K562 (cell line): Measurements from ENCODE around the gene LINGO3. TPM values are rescaled to one million over a fixed set of nuclear protein-coding genes. Genes with fewer than 3 reads are reported as not detected.

Source experiments
- CREM ChIP-seq: IDR thresholded peaks from 2 replicates; pipeline ENCODE4 v1.6.1; 2014; ENCODE audit warnings: antibody characterized with exemption, low read depth
- DNMT1 ChIP-seq: fragments of 450-650 bp; IDR thresholded peaks from 2 replicates; pipeline ENCODE4 v1.6.1; 2016; ENCODE audit warnings: antibody characterized with exemption, mild to moderate bottlenecking
- ERF ChIP-seq: fragments of 450-650 bp; formaldehyde crosslinking; IDR thresholded peaks from 2 replicates; pipeline ENCODE4 v1.4.0; 2020; ENCODE audit warnings: mild to moderate bottlenecking, mixed read lengths
- GABPB1 ChIP-seq: sonication (generic); formaldehyde crosslinking; IDR thresholded peaks from 2 replicates; pipeline ENCODE4 v1.8.0; 2022; ENCODE audit warnings: mild to moderate bottlenecking, missing genetic modification reagents
- HDGF ChIP-seq: fragments of 450-650 bp; IDR thresholded peaks from 2 replicates; pipeline ENCODE4 v1.6.1; 2016
- HMG20B ChIP-seq: fragments of 250-450 bp; sonication (Bioruptor Pico); IDR thresholded peaks from 2 replicates; pipeline ENCODE4 v1.5.0; 2021; ENCODE audit warnings: mild to moderate bottlenecking
- ILF3 ChIP-seq: fragments of 450-650 bp; IDR thresholded peaks from 2 replicates; pipeline ENCODE4 v1.6.1; 2018; ENCODE audit warnings: antibody characterized with exemption, mild to moderate bottlenecking, moderate library complexity, borderline replicate concordance
- MBD2 ChIP-seq: sonication (generic); IDR thresholded peaks from 2 replicates; pipeline ENCODE4 v1.6.1; 2016; ENCODE audit warnings: low read depth, borderline replicate concordance
- NCOA4 ChIP-seq: fragments of 450-650 bp; IDR thresholded peaks from 2 replicates; pipeline ENCODE4 v1.6.1; 2018; ENCODE audit warnings: mild to moderate bottlenecking; ENCODE audit not compliant: partially characterized antibody
- NCOA6 ChIP-seq: fragments of 450-650 bp; IDR thresholded peaks from 2 replicates; pipeline ENCODE4 v1.6.1; 2017; ENCODE audit warnings: mild to moderate bottlenecking
- PHF8 ChIP-seq: fragments of 200-600 bp; sonication (generic); IDR thresholded peaks from 2 replicates; pipeline ENCODE4 v1.6.1; 2012; ENCODE audit warnings: mixed run types, mild to moderate bottlenecking, inconsistent platforms, low read length, moderate library complexity, borderline replicate concordance
- PML ChIP-seq: IDR thresholded peaks from 2 replicates; pipeline ENCODE4 v1.6.1; 2012; ENCODE audit warnings: low read length, inconsistent platforms
- PYGO2 ChIP-seq: fragments of 450-650 bp; IDR thresholded peaks from 2 replicates; pipeline ENCODE4 v1.6.1; 2016; ENCODE audit warnings: mild to moderate bottlenecking, missing genetic modification characterization, moderate library complexity, missing compliant biosample characterization
- RBFOX2 ChIP-seq: fragments of 200-400 bp; formaldehyde crosslinking; IDR thresholded peaks from 2 replicates; pipeline ENCODE4 v1.6.1; 2017; ENCODE audit warnings: low read depth, mild to moderate bottlenecking, low read length, moderate library complexity
- RBM39 ChIP-seq: fragments of 200-400 bp; formaldehyde crosslinking; optimal IDR thresholded peaks from 2 replicates; pipeline ENCODE3; 2018; ENCODE audit warnings: low read depth, low read length
- SREBF1 ChIP-seq: fragments of 150-350 bp; IDR thresholded peaks from 2 replicates; pipeline ENCODE4 v1.6.1; 2014; ENCODE audit warnings: antibody characterized with exemption, low read depth, low read length, borderline replicate concordance
- SRF ChIP-seq, 2 experiments: fragments of 250-450, 450-650 bp in 1 of 2; sonication (Bioruptor Pico) in 1 of 2; sonication (generic) in 1 of 2; formaldehyde crosslinking; IDR thresholded peaks; 2 replicates each; pipeline versions ENCODE4 v1.5.0 to v1.5.1; 2020 to 2022; ENCODE audit warnings: mild to moderate bottlenecking in 1 of 2, missing genetic modification reagents in 1 of 2
- ZFP36 ChIP-seq: fragments of 150-350 bp; IDR thresholded peaks from 2 replicates; pipeline ENCODE4 v1.6.1; 2018; ENCODE audit warnings: low read length, low read depth; ENCODE audit not compliant: partially characterized antibody
- ZKSCAN8 ChIP-seq: fragments of 200-800 bp; sonication (Bioruptor generic); IDR thresholded peaks from 2 replicates; pipeline ENCODE4 v1.6.1; 2016; ENCODE audit warnings: missing genetic modification characterization, missing compliant biosample characterization
- ZNF197 ChIP-seq: fragments of 200-800 bp; sonication (Bioruptor generic); IDR thresholded peaks from 2 replicates; pipeline ENCODE4 v1.6.1; 2016; ENCODE audit warnings: low read depth, missing genetic modification characterization, missing compliant biosample characterization
- ZSCAN29 ChIP-seq: fragments of 450-650 bp; IDR thresholded peaks from 2 replicates; pipeline ENCODE4 v1.6.1; 2017
- polyA plus RNA-seq, 8 experiments: library from polyadenylated mRNA; depleted of rRNA in 4 of 8; stranded (reverse) in 5 of 8; unstranded in 3 of 8; fragments of >200 nt; fragmentation: Nextera tagmentation in 2 of 8; fragmentation: Illumina TruSeq in 1 of 8; extraction: Ambion mirVana in 2 of 8; extraction: Trizol in 1 of 8; gene quantifications; 2 replicates each; pipeline versions ENCODE4 v1.2.1 to v1.2.3, GENCODE V29; 2011 to 2014; ENCODE audit warnings: inconsistent platforms in 1 of 8, missing spikeins in 1 of 8
- total RNA-seq, 7 experiments: library from RNA; depleted of rRNA in 6 of 7; stranded (reverse); fragments of >200 nt in 6 of 7; fragmentation: Illumina TruSeq in 2 of 7; extraction: Trizol in 2 of 7; gene quantifications; 2 replicates each; pipeline versions ENCODE4 v1.2.1 to v1.2.3, GENCODE V29; 2011 to 2021; ENCODE audit warnings: low replicate concordance in 1 of 7
- TF ChIP-seq, protein P1 (sequence below): fragments of 250-450 bp; sonication (Bioruptor Pico); IDR thresholded peaks from 2 replicates; pipeline ENCODE4 v1.4.0; 2020; ENCODE audit warnings: mild to moderate bottlenecking, moderate library complexity, borderline replicate concordance
- TF ChIP-seq, protein P2 (sequence below): sonication (generic); formaldehyde crosslinking; IDR thresholded peaks from 2 replicates; pipeline ENCODE4 v1.9.0; 2022; ENCODE audit warnings: mild to moderate bottlenecking, missing genetic modification reagents
- TF ChIP-seq, protein P3 (sequence below): fragments of 250-450 bp; sonication (Bioruptor Pico); IDR thresholded peaks from 2 replicates; pipeline ENCODE4 v1.8.0; 2022; ENCODE audit warnings: inconsistent platforms

The LINGO3 gene
- total and polyA plus RNA-seq, 9 of the 15 experiments (the other 6 are each of a cell fraction or from before 2014, with no cell fraction given), result 0.03 to 0.05 (median 0.03) TPM; not detected in 6

DNA sequence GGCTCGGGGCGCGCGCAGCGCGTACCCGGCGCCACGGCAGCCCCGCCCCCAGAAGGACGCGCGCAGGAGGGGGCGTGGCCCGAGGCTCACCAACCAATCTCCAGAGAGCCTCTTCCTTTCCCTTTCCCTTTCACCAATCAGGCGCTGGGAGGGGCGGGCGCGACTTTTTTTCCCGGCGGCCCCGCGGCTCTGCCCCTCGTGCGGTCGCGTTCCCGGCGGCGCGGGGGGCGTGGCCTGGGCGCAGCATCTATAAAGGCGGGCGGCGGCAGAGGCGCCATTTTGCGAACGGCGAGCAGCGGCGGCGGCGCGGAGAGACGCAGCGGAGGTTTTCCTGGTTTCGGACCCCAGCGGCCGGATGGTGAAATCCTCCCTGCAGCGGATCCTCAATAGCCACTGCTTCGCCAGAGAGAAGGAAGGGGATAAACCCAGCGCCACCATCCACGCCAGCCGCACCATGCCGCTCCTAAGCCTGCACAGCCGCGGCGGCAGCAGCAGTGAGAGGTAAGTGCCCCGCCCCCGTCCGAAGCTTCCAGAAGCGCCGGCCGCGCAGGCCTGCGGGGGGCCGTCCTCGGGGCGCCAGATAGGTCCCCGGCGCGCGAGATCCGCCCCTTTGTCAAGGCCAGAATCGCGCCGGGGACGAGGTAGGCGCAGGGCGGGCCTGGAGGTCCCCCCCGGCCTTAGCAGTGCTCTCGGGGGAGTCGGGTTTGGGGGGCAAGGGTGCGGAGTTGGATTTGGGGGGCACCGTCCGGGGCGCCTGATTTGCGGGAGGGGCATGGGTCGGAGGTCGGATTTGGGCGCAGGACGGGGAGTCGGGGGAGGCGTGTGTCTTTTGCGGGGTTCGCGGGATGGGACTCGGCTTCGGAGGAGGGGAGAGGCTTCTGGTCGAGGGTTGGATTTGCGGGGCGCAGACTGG, 38.5 kb downstream of the LINGO3 start (continued):
- TF ChIP-seq ZFP36, result no peak
- TF ChIP-seq RBM39, result no peak
- no peak; the same call in 1 of the 2 replicates for TF ChIP-seq ZKSCAN8
- no peak for TF ChIP-seq DNMT1
- no peak for TF ChIP-seq ZSCAN29
- TF ChIP-seq GABPB1 (CRISPR knock-in tag), result peak; percentile 45; the same call in 1 of the 2 replicates
- TF ChIP-seq HDGF, result 0 out of 2 replicates have a peak, but pooled peaks have one; percentile 45
- TF ChIP-seq, protein P1, sequence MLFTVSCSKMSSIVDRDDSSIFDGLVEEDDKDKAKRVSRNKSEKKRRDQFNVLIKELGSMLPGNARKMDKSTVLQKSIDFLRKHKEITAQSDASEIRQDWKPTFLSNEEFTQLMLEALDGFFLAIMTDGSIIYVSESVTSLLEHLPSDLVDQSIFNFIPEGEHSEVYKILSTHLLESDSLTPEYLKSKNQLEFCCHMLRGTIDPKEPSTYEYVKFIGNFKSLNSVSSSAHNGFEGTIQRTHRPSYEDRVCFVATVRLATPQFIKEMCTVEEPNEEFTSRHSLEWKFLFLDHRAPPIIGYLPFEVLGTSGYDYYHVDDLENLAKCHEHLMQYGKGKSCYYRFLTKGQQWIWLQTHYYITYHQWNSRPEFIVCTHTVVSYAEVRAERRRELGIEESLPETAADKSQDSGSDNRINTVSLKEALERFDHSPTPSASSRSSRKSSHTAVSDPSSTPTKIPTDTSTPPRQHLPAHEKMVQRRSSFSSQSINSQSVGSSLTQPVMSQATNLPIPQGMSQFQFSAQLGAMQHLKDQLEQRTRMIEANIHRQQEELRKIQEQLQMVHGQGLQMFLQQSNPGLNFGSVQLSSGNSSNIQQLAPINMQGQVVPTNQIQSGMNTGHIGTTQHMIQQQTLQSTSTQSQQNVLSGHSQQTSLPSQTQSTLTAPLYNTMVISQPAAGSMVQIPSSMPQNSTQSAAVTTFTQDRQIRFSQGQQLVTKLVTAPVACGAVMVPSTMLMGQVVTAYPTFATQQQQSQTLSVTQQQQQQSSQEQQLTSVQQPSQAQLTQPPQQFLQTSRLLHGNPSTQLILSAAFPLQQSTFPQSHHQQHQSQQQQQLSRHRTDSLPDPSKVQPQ (CRISPR knock-in tag), result no peak
- TF ChIP-seq PHF8, result peak; percentile 92
- TF ChIP-seq RBFOX2, result peak; percentile 100
- TF ChIP-seq ZNF197 (CRISPR knock-in tag), result peak; percentile 94; the same call in 1 of the 2 replicates
- TF ChIP-seq SRF (CRISPR knock-in tag; IDR thresholded peaks at IDR 0.05), result peak in 1 of 2 experiments; percentile 13; a peak in 1 of 4 replicates
- no peak for TF ChIP-seq ERF (CRISPR knock-in tag)
- TF ChIP-seq NCOA4, result no peak
- no peak for TF ChIP-seq HMG20B (CRISPR knock-in tag)
- peak; percentile 63 for TF ChIP-seq CREM
- TF ChIP-seq NCOA6, result no peak
- peak; percentile 84 for TF ChIP-seq MBD2
- TF ChIP-seq, protein P2, sequence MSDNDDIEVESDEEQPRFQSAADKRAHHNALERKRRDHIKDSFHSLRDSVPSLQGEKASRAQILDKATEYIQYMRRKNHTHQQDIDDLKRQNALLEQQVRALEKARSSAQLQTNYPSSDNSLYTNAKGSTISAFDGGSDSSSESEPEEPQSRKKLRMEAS (CRISPR knock-in tag), result peak; percentile 87
- peak; percentile 94 for TF ChIP-seq PML
- TF ChIP-seq PYGO2 (tag), result no peak
- no peak; the same call in 1 of the 2 replicates for TF ChIP-seq ILF3
- TF ChIP-seq, protein P3, sequence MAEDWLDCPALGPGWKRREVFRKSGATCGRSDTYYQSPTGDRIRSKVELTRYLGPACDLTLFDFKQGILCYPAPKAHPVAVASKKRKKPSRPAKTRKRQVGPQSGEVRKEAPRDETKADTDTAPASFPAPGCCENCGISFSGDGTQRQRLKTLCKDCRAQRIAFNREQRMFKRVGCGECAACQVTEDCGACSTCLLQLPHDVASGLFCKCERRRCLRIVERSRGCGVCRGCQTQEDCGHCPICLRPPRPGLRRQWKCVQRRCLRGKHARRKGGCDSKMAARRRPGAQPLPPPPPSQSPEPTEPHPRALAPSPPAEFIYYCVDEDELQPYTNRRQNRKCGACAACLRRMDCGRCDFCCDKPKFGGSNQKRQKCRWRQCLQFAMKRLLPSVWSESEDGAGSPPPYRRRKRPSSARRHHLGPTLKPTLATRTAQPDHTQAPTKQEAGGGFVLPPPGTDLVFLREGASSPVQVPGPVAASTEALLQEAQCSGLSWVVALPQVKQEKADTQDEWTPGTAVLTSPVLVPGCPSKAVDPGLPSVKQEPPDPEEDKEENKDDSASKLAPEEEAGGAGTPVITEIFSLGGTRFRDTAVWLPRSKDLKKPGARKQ (CRISPR knock-in tag), result no peak
- no peak for TF ChIP-seq SREBF1
